K562 (cell line): ENCODE data around the gene ANP32B. TPM values are rescaled to one million over a fixed set of nuclear protein-coding genes. Genes with fewer than 3 reads are reported as not detected.
A peak's percentile ranks its signal among the peaks of the same experiment; 100 is the strongest.

Experiments used
- BHLHE40 ChIP-seq: IDR thresholded peaks from 2 replicates; pipeline ENCODE4 v1.6.1; 2011; ENCODE audit warnings: low read length, improper control_type of control experiment
- POLR2AphosphoS5 ChIP-seq: IDR thresholded peaks from 2 replicates; pipeline ENCODE4 v1.6.1; 2011; ENCODE audit warnings: mild to moderate bottlenecking, low read depth, low read length, moderate library complexity; ENCODE audit not compliant: control insufficient read depth, insufficient read depth
- SFPQ ChIP-seq: fragments of 200-400 bp; formaldehyde crosslinking; IDR thresholded peaks from 2 replicates; pipeline ENCODE4 v1.6.1; 2017; ENCODE audit warnings: mild to moderate bottlenecking, low read depth, low read length, moderate library complexity
- TAF7 ChIP-seq: fragments of 450-650 bp; IDR thresholded peaks from 2 replicates; pipeline ENCODE4 v1.6.1; 2016; ENCODE audit warnings: missing genetic modification characterization, missing compliant biosample characterization
- THAP7 ChIP-seq: fragments of 250-450 bp; sonication (Bioruptor Pico); IDR thresholded peaks from 2 replicates; pipeline ENCODE4 v1.5.0; 2021
- YY1 ChIP-seq, 3 experiments: IDR thresholded peaks; 2 replicates each; pipeline ENCODE4 v1.6.1; 2011; ENCODE audit warnings: low read length in 2 of 3, mild to moderate bottlenecking in 2 of 3, moderate library complexity in 2 of 3, borderline replicate concordance in 1 of 3, control low read depth in 1 of 3, low read depth in 1 of 3; ENCODE audit not compliant: insufficient read depth in 3 of 3, insufficient replicate concordance in 2 of 3, control insufficient read depth in 1 of 3, insufficient read length in 1 of 3; ENCODE audit errors: extremely low read depth in 1 of 3
- ZBTB49 ChIP-seq: sonication (generic); formaldehyde crosslinking; IDR thresholded peaks from 2 replicates; pipeline ENCODE4 v1.8.0; 2022; ENCODE audit warnings: missing genetic modification reagents, mild to moderate bottlenecking, borderline replicate concordance
- ZNF407 ChIP-seq: fragments of 450-650 bp; IDR thresholded peaks from 2 replicates; pipeline ENCODE4 v1.6.1; 2016; ENCODE audit warnings: low read depth
- ZNF583 ChIP-seq: fragments of 250-450 bp; sonication (Bioruptor Pico); IDR thresholded peaks from 2 replicates; pipeline ENCODE4 v1.4.0; 2020
- ZZZ3 ChIP-seq: fragments of 450-650 bp; IDR thresholded peaks from 2 replicates; pipeline ENCODE4 v1.6.1; 2016; ENCODE audit warnings: antibody characterized with exemption, mild to moderate bottlenecking, moderate library complexity
- polyA plus RNA-seq, 8 experiments: library from polyadenylated mRNA; depleted of rRNA in 4 of 8; stranded (reverse) in 5 of 8; unstranded in 3 of 8; fragments of >200 nt; fragmentation: Nextera tagmentation in 2 of 8; fragmentation: Illumina TruSeq in 1 of 8; extraction: Ambion mirVana in 2 of 8; extraction: Trizol in 1 of 8; gene quantifications; 2 replicates each; pipeline versions ENCODE4 v1.2.1 to v1.2.3, GENCODE V29; 2011 to 2014; ENCODE audit warnings: inconsistent platforms in 1 of 8, missing spikeins in 1 of 8
- total RNA-seq, 7 experiments: library from RNA; depleted of rRNA in 6 of 7; stranded (reverse); fragments of >200 nt in 6 of 7; fragmentation: Illumina TruSeq in 2 of 7; extraction: Trizol in 2 of 7; gene quantifications; 2 replicates each; pipeline versions ENCODE4 v1.2.1 to v1.2.3, GENCODE V29; 2011 to 2021; ENCODE audit warnings: low replicate concordance in 1 of 7

The ANP32B gene
- total and polyA plus RNA-seq, 9 of the 15 experiments (the other 6 are each of a cell fraction or from before 2014, with no cell fraction given) = 68.9 to 815 (median 141) TPM

- peak; percentile 74; the same call in 1 of the 2 replicates for TF ChIP-seq ZNF583 (CRISPR knock-in tag)
- TF ChIP-seq SFPQ = no peak
- no peak for TF ChIP-seq ZBTB49 (CRISPR knock-in tag)
- peak; percentile 83; the same call in 1 of the 2 replicates for TF ChIP-seq THAP7 (CRISPR knock-in tag)
- TF ChIP-seq ZNF407 = no peak
- TF ChIP-seq YY1 (IDR thresholded peaks at IDR 0.05; ENCODE audit: borderline replicate concordance in 1 of 3, control insufficient read depth in 1 of 3, extremely low read depth in 1 of 3, insufficient read depth in 3 of 3, insufficient read length in 1 of 3, insufficient replicate concordance in 2 of 3, low read depth in 1 of 3, low read length in 2 of 3) = peak; percentile 56 to 80 (median 74)
- TF ChIP-seq TAF7 (tag) = no peak
- TF ChIP-seq BHLHE40 = peak; percentile 59; the same call in 1 of the 2 replicates
- TF ChIP-seq POLR2AphosphoS5 = peak; percentile 63; the same call in 1 of the 2 replicates
- TF ChIP-seq ZZZ3 = no peak
These were observed 1.3 kb downstream of the ANP32B start (continued) for GRCh38 chr9:97984188-97985057.
